Muscle layer of duodenum (tissue), 2 donors: ENCODE results near the gene INTS1.
A peak's percentile ranks its signal among the peaks of the same experiment; 100 is the strongest.

ENCODE experiments used
- H3K27ac ChIP-seq: one replicate; pipeline ENCODE4 v1.7.0; 2013; ENCODE audit warnings: mild to moderate bottlenecking, low read length
- H3K27me3 ChIP-seq: one replicate; pipeline ENCODE4 v1.7.0; 2013; ENCODE audit warnings: low read depth, mild to moderate bottlenecking, control low read depth, low read length
- H3K36me3 ChIP-seq, 2 donors: one replicate each; pipeline ENCODE4 v1.7.0; 2013; ENCODE audit warnings: low read length in 2 of 2, control low read depth in 1 of 2, mild to moderate bottlenecking in 1 of 2; ENCODE audit not compliant: insufficient read depth in 2 of 2, control insufficient read depth in 1 of 2
- H3K4me1 ChIP-seq, 2 donors: one replicate each; pipeline ENCODE4 v1.7.0; 2013; ENCODE audit warnings: low read length in 2 of 2, mild to moderate bottlenecking in 2 of 2, control low read depth in 1 of 2, moderate library complexity in 1 of 2; ENCODE audit not compliant: insufficient read depth in 2 of 2, control insufficient read depth in 1 of 2
- H3K4me3 ChIP-seq, 2 donors: one replicate each; pipeline ENCODE4 v1.7.0; 2013; ENCODE audit warnings: low read length in 2 of 2, low read depth in 1 of 2, mild to moderate bottlenecking in 1 of 2
- H3K9me3 ChIP-seq, 2 donors: one replicate each; pipeline ENCODE4 v1.7.0; 2013; ENCODE audit warnings: low read length in 2 of 2, control low read depth in 1 of 2, mild to moderate bottlenecking in 1 of 2; ENCODE audit not compliant: control insufficient read depth in 1 of 2
- donor health status: healthy.

The INTS1 gene

DNA sequence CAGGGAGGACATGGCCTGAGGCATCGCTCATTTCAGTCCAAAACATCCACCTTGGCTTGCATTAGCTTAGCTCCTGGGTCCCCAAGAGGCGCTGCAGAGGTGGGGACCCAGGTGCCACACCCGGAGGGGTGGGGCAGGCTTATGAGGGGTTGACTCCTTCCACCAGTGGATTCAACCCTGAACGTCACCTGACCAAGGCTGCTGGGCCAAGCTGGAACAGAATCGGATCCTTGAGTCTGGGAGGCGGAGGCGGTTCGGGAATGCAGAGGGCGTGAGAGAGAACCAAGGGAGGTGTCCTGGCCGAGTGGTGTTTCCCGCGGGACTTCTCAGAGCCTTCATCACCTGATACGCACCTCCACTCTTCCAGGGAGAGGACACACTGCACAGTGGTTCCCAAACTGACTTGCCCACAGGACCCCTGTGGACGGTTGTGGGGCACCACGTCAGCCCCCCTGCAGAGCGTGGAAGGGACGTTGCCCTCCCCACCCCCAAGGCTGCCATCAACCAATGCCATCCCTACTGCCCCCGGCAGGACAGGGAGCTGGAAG lies 40.4 kb downstream of the INTS1 start:
- H3K36me3 ChIP-seq, result no peaks in the 10 kb centered on the region
- no peak overlapping the region for H3K4me3 ChIP-seq
- no peaks in the 10 kb centered on the region for H3K9me3 ChIP-seq
- H3K27me3 ChIP-seq, result no peaks in the 10 kb centered on the region
- H3K4me1 ChIP-seq, result peaks cover 20 to 46% of the 10 kb centered on the region in 2 donors
- no peak overlapping the region for H3K27ac ChIP-seq

GRCh38 chr7:1461646-1462375 lies 42.4 kb downstream of the INTS1 start:
- Histone ChIP-seq H3K27ac (peak overlapping the region; percentile 82), H3K27me3 (no peaks in the 10 kb centered on the region), H3K4me1 (peaks cover 20 to 63% of the 10 kb centered on the region in 2 donors), H3K36me3 (no peaks in the 10 kb centered on the region), H3K9me3 (no peaks in the 10 kb centered on the region), H3K4me3 (no peak overlapping the region)

- peak overlapping the region; percentile 50 to 76 for H3K4me3 ChIP-seq
- no peaks in the 10 kb centered on the region for H3K9me3 ChIP-seq
- H3K4me1 ChIP-seq, result peaks cover 20 to 59% of the 10 kb centered on the region in 2 donors
Measured at GRCh38 chr7:1460821-1461645, 43.2 kb downstream of the INTS1 start.

GRCh38 chr7:1459920-1460820 lies 44.0 kb downstream of the INTS1 start:
- Histone ChIP-seq H3K36me3 (no peaks in the 10 kb centered on the region), H3K27ac (peak overlapping the region; percentile 80), H3K9me3 (no peaks in the 10 kb centered on the region), H3K27me3 (no peaks in the 10 kb centered on the region), H3K4me1 (peaks cover 23 to 62% of the 10 kb centered on the region in 2 donors), H3K4me3 (peak overlapping the region; percentile 50 to 76)

More at GRCh38 chr7:1460821-1461645, 43.2 kb downstream of the INTS1 start:
- peak overlapping the region; percentile 80 for H3K27ac ChIP-seq
- H3K27me3 ChIP-seq, result no peaks in the 10 kb centered on the region
- H3K36me3 ChIP-seq, result no peaks in the 10 kb centered on the region

DNA sequence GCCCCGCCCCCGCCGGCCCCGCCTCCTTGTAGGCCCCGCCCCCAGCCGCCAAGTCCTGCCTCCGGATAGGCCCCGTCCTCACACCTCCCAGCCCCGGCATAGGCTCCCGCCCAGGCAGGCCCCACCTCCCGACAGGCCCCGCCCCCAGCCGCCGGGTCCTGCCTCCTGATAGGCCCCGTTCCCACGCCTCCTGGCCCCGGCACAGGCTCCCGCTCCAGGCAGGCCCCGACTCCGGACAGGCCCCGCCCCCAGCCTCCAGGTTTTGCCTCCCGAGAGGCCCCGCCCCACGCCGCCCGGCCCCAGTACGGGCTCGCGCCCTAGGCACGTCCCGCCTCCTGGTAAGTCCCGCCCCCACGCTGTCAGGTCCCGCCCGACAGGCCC lies 44.7 kb downstream of the INTS1 start:
- no peaks in the 10 kb centered on the region for H3K9me3 ChIP-seq
- H3K4me3 ChIP-seq, result peak overlapping the region in 1 of 2 donors; percentile 90
- no peaks in the 10 kb centered on the region for H3K36me3 ChIP-seq
- H3K27me3 ChIP-seq, result no peaks in the 10 kb centered on the region
- no peak overlapping the region for H3K27ac ChIP-seq
- peaks cover 23 to 68% of the 10 kb centered on the region in 2 donors for H3K4me1 ChIP-seq

- Histone ChIP-seq H3K27ac (peak within 1 kb of the TSS; percentile 80), H3K27me3 (no peaks in the 10 kb centered on the region), H3K4me3 (peak within 1 kb of the TSS; percentile 74 to 90), H3K9me3 (no peaks in the 10 kb centered on the region), H3K36me3 (no peaks in the 10 kb centered on the region), H3K4me1 (peaks cover 23 to 63% of the 10 kb centered on the region in 2 donors)
Measured at GRCh38 chr7:1458683-1459511, 45.3 kb downstream of the INTS1 start, which contains the start of gene MICALL2. Gene MICALL2, minus strand, starts transcription at chr7:1459470. Its CDS starts 144 bp downstream, at chr7:1459326.

GRCh38 chr7:1457949-1458682 lies 46.1 kb downstream of the INTS1 start:
- Histone ChIP-seq H3K27ac (peak overlapping the region; percentile 63), H3K4me3 (peak overlapping the region; percentile 74 to 90), H3K36me3 (no peaks in the 10 kb centered on the region), H3K4me1 (peaks cover 19 to 58% of the 10 kb centered on the region in 2 donors), H3K9me3 (no peaks in the 10 kb centered on the region), H3K27me3 (no peaks in the 10 kb centered on the region)

GRCh38 chr7:1457059-1457948 lies 46.9 kb downstream of the INTS1 start:
- Histone ChIP-seq H3K4me3 (peak overlapping the region; percentile 74 to 90), H3K27me3 (no peaks in the 10 kb centered on the region), H3K4me1 (peaks cover 19 to 53% of the 10 kb centered on the region in 2 donors), H3K27ac (peak overlapping the region; percentile 8), H3K9me3 (no peaks in the 10 kb centered on the region), H3K36me3 (no peaks in the 10 kb centered on the region)

GRCh38 chr7:1455955-1456354 lies 48.2 kb downstream of the INTS1 start:
- Histone ChIP-seq H3K36me3 (no peaks in the 10 kb centered on the region), H3K9me3 (no peaks in the 10 kb centered on the region), H3K27me3 (no peaks in the 10 kb centered on the region), H3K4me1 (peaks cover 8 to 46% of the 10 kb centered on the region in 2 donors), H3K27ac (no peak overlapping the region), H3K4me3 (peak overlapping the region; percentile 14 to 26)
